Measurements from ENCODE around the gene UTRN.

DNA sequence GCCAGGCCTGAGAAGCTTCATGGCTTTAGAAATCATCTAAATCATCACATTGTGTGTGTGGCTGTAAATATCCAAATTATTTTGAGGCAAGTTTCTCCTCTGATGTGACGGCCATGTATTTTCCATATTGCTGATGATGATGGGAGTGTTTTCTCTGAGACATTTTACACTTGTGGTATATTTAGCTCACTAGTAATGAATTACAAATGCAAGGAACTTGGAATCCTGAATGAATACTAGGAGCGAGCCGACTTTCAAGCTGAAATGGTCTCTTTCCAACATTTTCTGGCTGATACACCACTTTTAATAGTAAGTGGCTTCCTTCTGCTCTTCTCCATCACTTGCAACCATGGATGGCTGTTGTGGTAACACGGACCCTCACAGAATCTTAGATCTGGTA, 41.3 kb downstream of the UTRN start:
- TF ChIP-seq FOXM1 (IDR thresholded peaks at IDR 0.05; ENCODE audit: borderline replicate concordance) (no peak), ELF4 (IDR thresholded peaks at IDR 0.05) (no peak), NFRKB (IDR thresholded peaks at IDR 0.05) (no peak), SUZ12 (IDR thresholded peaks at IDR 0.05) (no peak), SP1 (IDR thresholded peaks at IDR 0.05) (no peak), ZNF384 (IDR thresholded peaks at IDR 0.05) (no peak), L3MBTL2 (conservative IDR thresholded peaks at IDR 0.05) (no peak)
